ENCODE measurements around the gene PLCB1.

DNA sequence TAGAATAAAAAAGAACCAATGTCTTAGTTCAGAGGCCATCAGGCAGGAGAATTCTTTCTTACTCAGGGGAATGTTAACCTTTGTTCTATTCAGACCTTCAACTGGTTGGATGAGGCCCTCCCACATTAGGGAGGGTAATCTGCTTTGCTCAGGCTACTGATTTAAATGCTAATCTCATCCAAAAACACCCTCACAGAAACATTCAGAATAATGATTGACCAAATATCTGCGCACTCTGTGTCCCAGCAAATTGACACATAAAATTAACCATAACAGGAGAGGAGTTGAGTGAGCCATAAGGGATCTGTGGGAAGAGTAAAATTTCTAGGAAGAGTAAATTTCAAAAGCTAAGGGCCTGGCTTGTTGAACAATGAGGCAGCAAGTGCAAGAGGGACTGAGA, 702.8 kb downstream of the PLCB1 start:
- TF ChIP-seq, protein P1, sequence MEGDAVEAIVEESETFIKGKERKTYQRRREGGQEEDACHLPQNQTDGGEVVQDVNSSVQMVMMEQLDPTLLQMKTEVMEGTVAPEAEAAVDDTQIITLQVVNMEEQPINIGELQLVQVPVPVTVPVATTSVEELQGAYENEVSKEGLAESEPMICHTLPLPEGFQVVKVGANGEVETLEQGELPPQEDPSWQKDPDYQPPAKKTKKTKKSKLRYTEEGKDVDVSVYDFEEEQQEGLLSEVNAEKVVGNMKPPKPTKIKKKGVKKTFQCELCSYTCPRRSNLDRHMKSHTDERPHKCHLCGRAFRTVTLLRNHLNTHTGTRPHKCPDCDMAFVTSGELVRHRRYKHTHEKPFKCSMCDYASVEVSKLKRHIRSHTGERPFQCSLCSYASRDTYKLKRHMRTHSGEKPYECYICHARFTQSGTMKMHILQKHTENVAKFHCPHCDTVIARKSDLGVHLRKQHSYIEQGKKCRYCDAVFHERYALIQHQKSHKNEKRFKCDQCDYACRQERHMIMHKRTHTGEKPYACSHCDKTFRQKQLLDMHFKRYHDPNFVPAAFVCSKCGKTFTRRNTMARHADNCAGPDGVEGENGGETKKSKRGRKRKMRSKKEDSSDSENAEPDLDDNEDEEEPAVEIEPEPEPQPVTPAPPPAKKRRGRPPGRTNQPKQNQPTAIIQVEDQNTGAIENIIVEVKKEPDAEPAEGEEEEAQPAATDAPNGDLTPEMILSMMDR (IDR thresholded peaks at IDR 0.05; ENCODE audit: insufficient read depth, low read depth, low read length) = no peak
- no peak for TF ChIP-seq EZH2 (IDR thresholded peaks at IDR 0.05; ENCODE audit: insufficient read depth, low read length)

Data from astrocyte (in vitro differentiated cells and primary cell).